HCT116 (cell line): Measurements from ENCODE around the gene SYNJ1. TPM values are rescaled to one million over a fixed set of nuclear protein-coding genes. Genes with fewer than 3 reads are reported as not detected.

Experiments
- ATAC-seq: fragments of 200-7000 bp; cut with Tn5 transposase; 2 replicates; pipeline ENCODE4 v1.9.1; 2020; ENCODE audit warnings: mild to moderate bottlenecking, moderate library complexity
- BruUV-seq: library from RNA; stranded (reverse); fragments of 400-500 nt; replicated peaks from 2 replicates; lab custom pipeline; 2021; lab: Mats Ljungman, UMichigan
- CTCF ChIA-PET: fragments of 300-600 bp; sonication (Branson Sonifier 250); formaldehyde crosslinking; loops from one replicate; lab custom pipeline; 2021; ENCODE audit warnings: antibody characterized with exemption; lab: Charles Lee
- POLR2A ChIA-PET: fragments of 300-600, 350-600 bp; sonication (Branson Sonifier 250); formaldehyde crosslinking; loops from one replicate; lab custom pipeline; 2021; ENCODE audit warnings: antibody characterized with exemption; lab: Charles Lee
- RAD21 ChIA-PET, 2 experiments: fragments of 300-600 bp; sonication (Branson Sonifier 250); formaldehyde crosslinking; loops; one replicate each; lab custom pipeline; 2023; ENCODE audit warnings: low total read pairs in 2 of 2; ENCODE audit not compliant: uncharacterized antibody in 2 of 2, unreplicated experiment in 2 of 2, low non-redundant PET in 1 of 2; lab: Charles Lee
- DNase-seq: peaks from one replicate; pipeline ENCODE4 v3.0.0-alpha.2; 2010; ENCODE audit warnings: low read depth, low spot score
- H2AFZ ChIP-seq: fragments of 200-600 bp; shearing (Covaris generic), sonication (generic); 2 replicates; pipeline ENCODE4 v1.6.1; 2017; ENCODE audit warnings: low read depth, mixed run types, mixed read lengths, antibody characterized with exemption, low read length; ENCODE audit not compliant: poor library complexity, severe bottlenecking
- H3K27ac ChIP-seq: 2 replicates; pipeline ENCODE4 v1.5.1; 2012; ENCODE audit warnings: low read depth, low read length
- H3K27me3 ChIP-seq: fragments of 200-600 bp; sonication (generic); 2 replicates; pipeline ENCODE4 v1.6.1; 2016; ENCODE audit warnings: mixed run types, low read length, mixed read lengths; ENCODE audit not compliant: insufficient read depth
- H3K36me3 ChIP-seq, 2 experiments: fragments of 200-500 bp in 1 of 2; fragments of 200-600 bp in 1 of 2; sonication (Bioruptor generic) in 1 of 2; sonication (generic) in 1 of 2; 2 replicates each; pipeline versions ENCODE4 v1.5.1 to v1.6.1; 2014 to 2016; ENCODE audit warnings: low read length in 2 of 2, inconsistent platforms in 1 of 2, mixed read lengths in 1 of 2, mixed run types in 1 of 2; ENCODE audit not compliant: insufficient read depth in 2 of 2, control insufficient read depth in 1 of 2
- H3K4me1 ChIP-seq, 2 experiments: fragments of 200-600 bp in 1 of 2; sonication (generic) in 1 of 2; 2 replicates each; pipeline versions ENCODE4 v1.5.1 to v1.6.1; 2012 to 2017; ENCODE audit warnings: low read length in 2 of 2, inconsistent platforms in 1 of 2, mild to moderate bottlenecking in 1 of 2, mixed read lengths in 1 of 2, mixed run types in 1 of 2, moderate library complexity in 1 of 2; ENCODE audit not compliant: insufficient read depth in 2 of 2, control insufficient read depth in 1 of 2
- H3K4me2 ChIP-seq: fragments of 200-600 bp; sonication (generic); 2 replicates; pipeline ENCODE4 v1.6.1; 2017; ENCODE audit warnings: mixed run types, low read length, mixed read lengths
- H3K4me3 ChIP-seq, 2 experiments: fragments of 200-600 bp in 1 of 2; sonication (generic) in 1 of 2; replicated peaks in 1 of 2; 2 replicates each; pipeline ENCODE4 v1.5.1; 2011 to 2016; ENCODE audit warnings: low read length in 2 of 2, control low read depth in 1 of 2, low read depth in 1 of 2, mild to moderate bottlenecking in 1 of 2, mixed read lengths in 1 of 2, mixed run types in 1 of 2
- H3K79me2 ChIP-seq: fragments of 200-600 bp; sonication (generic); 2 replicates; pipeline ENCODE4 v1.6.1; 2017; ENCODE audit warnings: mild to moderate bottlenecking, mixed run types, low read length, moderate library complexity, mixed read lengths; ENCODE audit not compliant: insufficient read depth
- H3K9ac ChIP-seq: fragments of 200-600 bp; sonication (generic); 2 replicates; pipeline ENCODE4 v1.6.1; 2016; ENCODE audit warnings: low read length, mixed read lengths
- H3K9me2 ChIP-seq: fragments of 200-600 bp; sonication (generic), shearing (Covaris generic); 2 replicates; pipeline ENCODE4 v1.6.1; 2017; ENCODE audit warnings: mixed run types, mild to moderate bottlenecking, moderate library complexity; ENCODE audit not compliant: insufficient read depth
- H3K9me3 ChIP-seq, 2 experiments: fragments of 200-500 bp in 1 of 2; fragments of 200-600 bp in 1 of 2; sonication (Bioruptor generic) in 1 of 2; sonication (generic) in 1 of 2; 2 replicates each; pipeline ENCODE4 v1.6.1; 2014 to 2017; ENCODE audit warnings: low read length in 2 of 2, mixed read lengths in 2 of 2, inconsistent platforms in 1 of 2, low read depth in 1 of 2, mild to moderate bottlenecking in 1 of 2, mixed run types in 1 of 2, moderate library complexity in 1 of 2; ENCODE audit not compliant: control insufficient read depth in 1 of 2, insufficient read depth in 1 of 2
- H4K20me1 ChIP-seq: fragments of 200-600 bp; sonication (generic), shearing (Covaris generic); 2 replicates; pipeline ENCODE4 v1.6.1; 2017; ENCODE audit warnings: mixed run types, mild to moderate bottlenecking, moderate library complexity; ENCODE audit not compliant: insufficient read depth
- CBX3 ChIP-seq: IDR thresholded peaks from 2 replicates; pipeline ENCODE4 v1.6.1; 2012; ENCODE audit warnings: low read depth
- CEBPB ChIP-seq: IDR thresholded peaks from 2 replicates; pipeline ENCODE4 v1.6.1; 2012; ENCODE audit warnings: low read depth
- EGR1 ChIP-seq: IDR thresholded peaks from 2 replicates; pipeline ENCODE4 v1.6.1; 2012; ENCODE audit warnings: low read depth
- EZH2 ChIP-seq: fragments of 200-600 bp; sonication (generic); IDR thresholded peaks from 2 replicates; pipeline ENCODE4 v1.6.1; 2017; ENCODE audit warnings: antibody characterized with exemption, mixed run types
- EZH2phosphoT487 ChIP-seq: fragments of 200-600 bp; IDR thresholded peaks from 2 replicates; pipeline ENCODE4 v1.6.1; 2018; ENCODE audit warnings: antibody characterized with exemption, borderline replicate concordance
- FOSL1 ChIP-seq: IDR thresholded peaks from 2 replicates; pipeline ENCODE4 v1.6.1; 2012; ENCODE audit warnings: low read depth
- JUND ChIP-seq: IDR thresholded peaks from 2 replicates; pipeline ENCODE4 v1.6.1; 2012
- POLR2A ChIP-seq: IDR thresholded peaks from 2 replicates; pipeline ENCODE4 v1.7.0; 2011; ENCODE audit warnings: borderline replicate concordance; ENCODE audit not compliant: insufficient read depth, insufficient read length; ENCODE audit errors: extremely low read depth
- POLR2AphosphoS5 ChIP-seq: IDR thresholded peaks from 2 replicates; pipeline ENCODE4 v1.6.1; 2011; ENCODE audit warnings: mild to moderate bottlenecking, low read depth, low read length, moderate library complexity
- RAD21 ChIP-seq: IDR thresholded peaks from 2 replicates; pipeline ENCODE4 v1.6.1; 2012; ENCODE audit warnings: low read depth, mild to moderate bottlenecking
- REST ChIP-seq: IDR thresholded peaks from 2 replicates; pipeline ENCODE4 v1.6.1; 2012; ENCODE audit warnings: low read depth
- SIN3A ChIP-seq: IDR thresholded peaks from 2 replicates; pipeline ENCODE4 v1.6.1; 2012; ENCODE audit warnings: low read depth
- SP1 ChIP-seq: IDR thresholded peaks from 2 replicates; pipeline ENCODE4 v1.6.1; 2012; ENCODE audit warnings: low read depth
- SRF ChIP-seq: IDR thresholded peaks from 2 replicates; pipeline ENCODE4 v1.6.1; 2012; ENCODE audit warnings: low read depth
- TCF7L2 ChIP-seq: IDR thresholded peaks from 2 replicates; pipeline ENCODE4 v1.7.0; 2011; ENCODE audit warnings: borderline replicate concordance, inconsistent platforms; ENCODE audit not compliant: insufficient read depth, insufficient read length; ENCODE audit errors: extremely low read depth
- YY1 ChIP-seq: IDR thresholded peaks from 2 replicates; pipeline ENCODE4 v1.6.1; 2011; ENCODE audit warnings: low read length, low read depth, moderate library complexity, mild to moderate bottlenecking; ENCODE audit not compliant: insufficient replicate concordance; ENCODE audit errors: extremely low read depth
- intact Hi-C: fragments of 100-400 bp; cut with micrococcal nuclease; formaldehyde crosslinking; loops from 2 replicates; pipeline ENCODE4 v1.10.0; 2022
- total RNA-seq: library from RNA; stranded (reverse); gene quantifications from one replicate; pipeline ENCODE4 v1.2.1, GENCODE V29; 2021; ENCODE audit not compliant: unreplicated experiment
- TF ChIP-seq, protein P1 (sequence below): IDR thresholded peaks from 2 replicates; pipeline ENCODE4 v1.6.1; 2012
- TF ChIP-seq, protein P2 (sequence below): IDR thresholded peaks from 2 replicates; pipeline ENCODE4 v1.6.1; 2012

Gene SYNJ1
- total RNA-seq, 1 experiment from 2014 or later: 7.2 TPM

- ATAC-seq: peak; percentile 80
- CTCF ChIA-PET: interaction anchor here (1.1 to 6.5 kb wide), 2 partner anchors 181 to 194 kb away, joined by 3 to 68 read pairs; no protein-coding TSS in a partner anchor
- H3K36me3 ChIP-seq: peaks cover 14% of the 10 kb centered on the region in 2 experiments; a peak in 3 of 4 replicates
- H3K27ac ChIP-seq: no peak overlapping the region
- no TSS peak for BruUV-seq
- no peaks in the 10 kb centered on the region for H4K20me1 ChIP-seq
- no peaks in the 10 kb centered on the region for H3K9me3 ChIP-seq
- no peak overlapping the region for H2AFZ ChIP-seq
- POLR2A ChIA-PET: no interaction called here
- H3K4me3 ChIP-seq: no peak overlapping the region; a peak in 1 of 4 replicates
- no peaks in the 10 kb centered on the region for H3K79me2 ChIP-seq
- TF ChIP-seq POLR2AphosphoS5: peak; percentile 44; the same call in 1 of the 2 replicates
- TF ChIP-seq FOSL1: peak; percentile 86
- peak; percentile 85; the same call in 1 of the 2 replicates for TF ChIP-seq CBX3
- TF ChIP-seq EGR1: no peak
- peak; percentile 44; the same call in 1 of the 2 replicates for TF ChIP-seq CEBPB
- TF ChIP-seq SP1: peak; percentile 77
- peak; percentile 85 for TF ChIP-seq JUND
- TF ChIP-seq, protein P1, sequence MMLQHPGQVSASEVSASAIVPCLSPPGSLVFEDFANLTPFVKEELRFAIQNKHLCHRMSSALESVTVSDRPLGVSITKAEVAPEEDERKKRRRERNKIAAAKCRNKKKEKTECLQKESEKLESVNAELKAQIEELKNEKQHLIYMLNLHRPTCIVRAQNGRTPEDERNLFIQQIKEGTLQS: no peak
- TF ChIP-seq SRF: no peak
- TF ChIP-seq, protein P2, sequence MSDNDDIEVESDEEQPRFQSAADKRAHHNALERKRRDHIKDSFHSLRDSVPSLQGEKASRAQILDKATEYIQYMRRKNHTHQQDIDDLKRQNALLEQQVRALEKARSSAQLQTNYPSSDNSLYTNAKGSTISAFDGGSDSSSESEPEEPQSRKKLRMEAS: peak; percentile 68
- peak; percentile 12; the same call in 1 of the 2 replicates for TF ChIP-seq RAD21
- TF ChIP-seq SIN3A: peak; percentile 46; the same call in 1 of the 2 replicates
- TF ChIP-seq, all 23 proteins: peak for 9
- no peaks in the 10 kb centered on the region for H3K9me2 ChIP-seq
- peaks cover 3 to 14% of the 10 kb centered on the region in 2 experiments; a peak in 3 of 4 replicates for H3K4me1 ChIP-seq
- intact Hi-C loops: no loop called here
- RAD21 ChIA-PET: no interaction called here
- no peak overlapping the region for H3K9ac ChIP-seq
- H3K27me3 ChIP-seq: no peaks in the 10 kb centered on the region
- DNase-seq: peak; percentile 77
- peak overlapping the region; percentile 27 for H3K4me2 ChIP-seq
These were observed 130.6 kb downstream of the SYNJ1 start for GRCh38 chr21:32597205-32597604.

- intact Hi-C loops: no loop called here
- ATAC-seq (no peak), DNase-seq (no peak)
- no peak overlapping the region for H3K27ac ChIP-seq
- H3K79me2 ChIP-seq: no peaks in the 10 kb centered on the region
- no peak overlapping the region for H3K4me3 ChIP-seq
- CTCF ChIA-PET: no interaction called here
- H3K9me3 ChIP-seq: no peaks in the 10 kb centered on the region
- BruUV-seq: no TSS peak
- no peaks in the 10 kb centered on the region for H3K27me3 ChIP-seq
- H2AFZ ChIP-seq: no peak overlapping the region
- no peak overlapping the region for H3K4me2 ChIP-seq
- POLR2A ChIA-PET: no interaction called here
- no peaks in the 10 kb centered on the region for H4K20me1 ChIP-seq
- peaks cover 3 to 14% of the 10 kb centered on the region in 2 experiments; a peak in 3 of 4 replicates for H3K4me1 ChIP-seq
- peaks cover 8% of the 10 kb centered on the region in 2 experiments; a peak in 3 of 4 replicates for H3K36me3 ChIP-seq
- H3K9ac ChIP-seq: no peak overlapping the region
- no peaks in the 10 kb centered on the region for H3K9me2 ChIP-seq
- RAD21 ChIA-PET: no interaction called here
- TF ChIP-seq YY1 (no peak), EZH2 (no peak), JUND (no peak), TCF7L2 (no peak), REST (no peak), CEBPB (no peak), POLR2A (no peak), EZH2phosphoT487 (no peak)
- TF ChIP-seq, protein P2: no peak
These were observed 132.4 kb downstream of the SYNJ1 start for GRCh38 chr21:32595431-32595830.
